Measurements from ENCODE around the gene SENP5.

DNA sequence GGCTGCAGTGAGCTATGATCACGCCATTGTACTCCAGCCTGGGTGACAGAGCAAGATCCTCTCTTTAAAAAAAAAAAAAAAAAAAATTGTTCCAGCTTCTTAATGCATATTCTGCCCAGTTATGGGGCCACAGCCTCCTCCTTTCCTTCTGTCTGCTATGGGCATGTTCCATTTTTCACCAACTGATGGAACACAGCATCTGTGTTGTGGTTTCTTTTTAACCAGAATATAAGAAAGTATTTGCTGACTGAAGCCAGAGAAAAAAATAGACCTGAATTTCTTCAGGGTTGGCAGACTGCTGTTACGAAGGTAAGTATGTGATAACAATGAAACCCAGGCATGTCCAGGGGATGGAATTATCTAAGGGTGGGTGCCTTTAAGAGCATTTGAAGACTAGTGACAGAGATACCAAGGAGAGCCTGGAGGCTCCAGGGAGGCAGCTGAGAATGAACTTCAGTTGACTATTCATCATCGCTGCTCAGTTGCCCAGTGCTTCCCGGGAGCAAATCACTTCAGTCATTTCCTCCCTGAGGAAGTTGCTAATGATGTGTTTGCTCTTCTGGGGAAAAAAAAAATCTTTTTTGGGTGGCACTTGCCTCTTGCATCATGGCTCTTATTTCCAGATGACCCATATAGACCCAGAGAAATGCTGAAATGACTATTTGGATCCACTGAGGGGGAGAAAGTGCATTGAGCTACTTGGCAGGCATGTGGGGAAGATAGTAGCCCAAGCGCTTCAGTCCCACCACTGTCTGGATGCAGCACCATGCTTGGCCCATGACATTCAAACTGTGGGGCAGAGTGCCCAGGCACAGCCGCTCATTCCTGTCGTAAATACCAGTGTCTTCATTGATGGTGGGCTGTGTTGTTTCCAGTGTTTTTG, 60.1 kb downstream of the SENP5 start:
- TF ChIP-seq, protein P1, sequence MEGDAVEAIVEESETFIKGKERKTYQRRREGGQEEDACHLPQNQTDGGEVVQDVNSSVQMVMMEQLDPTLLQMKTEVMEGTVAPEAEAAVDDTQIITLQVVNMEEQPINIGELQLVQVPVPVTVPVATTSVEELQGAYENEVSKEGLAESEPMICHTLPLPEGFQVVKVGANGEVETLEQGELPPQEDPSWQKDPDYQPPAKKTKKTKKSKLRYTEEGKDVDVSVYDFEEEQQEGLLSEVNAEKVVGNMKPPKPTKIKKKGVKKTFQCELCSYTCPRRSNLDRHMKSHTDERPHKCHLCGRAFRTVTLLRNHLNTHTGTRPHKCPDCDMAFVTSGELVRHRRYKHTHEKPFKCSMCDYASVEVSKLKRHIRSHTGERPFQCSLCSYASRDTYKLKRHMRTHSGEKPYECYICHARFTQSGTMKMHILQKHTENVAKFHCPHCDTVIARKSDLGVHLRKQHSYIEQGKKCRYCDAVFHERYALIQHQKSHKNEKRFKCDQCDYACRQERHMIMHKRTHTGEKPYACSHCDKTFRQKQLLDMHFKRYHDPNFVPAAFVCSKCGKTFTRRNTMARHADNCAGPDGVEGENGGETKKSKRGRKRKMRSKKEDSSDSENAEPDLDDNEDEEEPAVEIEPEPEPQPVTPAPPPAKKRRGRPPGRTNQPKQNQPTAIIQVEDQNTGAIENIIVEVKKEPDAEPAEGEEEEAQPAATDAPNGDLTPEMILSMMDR (IDR thresholded peaks at IDR 0.05): no peak
- no peak for TF ChIP-seq POLR2A (IDR thresholded peaks at IDR 0.05)
